Ammon's horn (tissue), 1 donor: ENCODE data around the gene IL11.
A peak's percentile ranks its signal among the peaks of the same experiment; 100 is the strongest.

ENCODE experiments used
- DNase-seq: peaks from one replicate; pipeline ENCODE4 v3.0.0-alpha.2; 2016; ENCODE audit warnings: low spot score

IL11 gene

DNA sequence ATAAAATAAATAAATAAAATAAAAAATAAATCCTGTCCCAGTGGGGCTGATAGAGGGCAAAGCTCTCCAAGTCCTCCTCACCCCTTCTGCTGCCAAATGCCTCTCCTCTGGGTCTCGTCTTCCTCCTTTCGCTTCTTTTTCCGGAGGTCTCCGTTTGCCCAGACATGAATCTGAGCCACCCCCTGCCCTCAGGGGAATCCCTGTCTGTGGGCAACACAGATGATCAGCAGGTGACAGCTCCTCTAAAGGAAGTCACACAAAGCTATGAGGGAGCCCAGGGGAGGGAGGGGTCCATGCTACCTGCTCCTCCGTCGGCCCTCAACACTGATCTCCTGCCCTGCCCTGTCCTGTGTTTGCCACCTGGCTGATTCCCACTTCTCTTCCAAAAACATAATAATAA, 45.6 kb downstream of the IL11 start:
- DNase-seq: no peak

DNA sequence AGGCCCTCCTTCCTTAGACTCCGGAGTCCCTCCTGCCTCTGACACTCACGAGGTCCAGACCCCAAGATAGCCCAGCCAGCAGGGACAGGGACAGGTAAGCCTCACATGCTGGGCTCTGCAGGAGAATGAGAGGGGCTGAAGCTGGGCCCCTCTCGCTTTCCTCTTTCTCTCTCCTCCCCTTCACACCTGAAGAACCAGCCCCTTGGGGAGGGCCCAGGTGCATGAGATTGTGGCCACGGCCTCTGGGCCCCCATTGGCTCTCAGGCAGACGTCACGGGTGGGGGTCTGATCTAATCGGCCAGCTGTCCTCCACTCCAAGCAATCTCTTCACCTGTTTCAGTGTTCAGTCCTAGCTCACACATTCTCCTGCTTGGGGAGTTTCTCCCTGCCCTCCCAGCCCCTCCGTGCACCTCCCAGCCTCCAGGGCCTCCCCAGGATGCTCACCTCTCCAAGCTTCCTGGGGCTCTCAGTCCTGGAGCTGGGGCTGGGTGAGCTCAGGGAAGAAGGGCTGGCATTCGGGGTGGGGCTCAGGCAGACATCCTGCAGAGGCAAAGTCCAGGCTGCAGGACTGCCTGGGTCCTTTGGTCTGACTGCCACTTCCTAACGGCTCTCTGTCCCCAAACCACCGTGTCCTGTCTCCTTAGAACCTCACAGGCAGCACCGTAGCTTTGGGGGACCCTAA, 47.9 kb downstream of the IL11 start:
- DNase-seq: no peak

DNA sequence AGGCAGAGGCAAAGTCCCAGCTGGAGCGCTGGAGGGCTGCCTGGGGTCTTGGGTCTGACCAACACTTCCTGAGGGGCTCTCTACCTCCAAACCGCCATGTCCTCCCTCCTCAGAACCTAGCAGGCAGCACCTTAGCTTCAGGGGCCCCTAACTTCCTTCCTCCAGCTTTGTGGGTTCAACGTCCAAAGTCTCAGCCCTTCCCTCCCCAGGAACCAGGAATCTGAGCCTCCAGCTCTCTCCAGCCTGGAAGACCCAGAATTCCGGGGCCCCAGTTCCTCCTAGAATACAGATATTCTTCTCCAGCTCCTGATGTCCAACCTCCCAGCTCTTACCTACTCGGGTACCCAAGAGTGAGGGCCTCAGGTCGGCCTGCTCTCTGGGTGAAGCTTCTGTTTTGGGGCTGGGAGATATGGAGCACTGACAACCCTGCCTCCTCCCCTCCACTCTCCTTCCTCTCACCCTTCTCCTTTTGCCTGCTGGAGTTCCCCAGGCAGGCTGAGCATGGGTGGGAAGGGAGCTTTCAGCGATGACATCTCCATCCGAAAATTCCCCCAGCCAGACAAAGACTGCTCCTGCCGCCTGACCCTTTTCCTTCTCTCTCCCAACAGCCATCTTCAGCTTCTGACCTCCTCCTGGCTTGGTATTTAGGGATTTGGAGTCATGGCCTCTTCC, 48.7 kb downstream of the IL11 start:
- DNase-seq: no peak

DNA sequence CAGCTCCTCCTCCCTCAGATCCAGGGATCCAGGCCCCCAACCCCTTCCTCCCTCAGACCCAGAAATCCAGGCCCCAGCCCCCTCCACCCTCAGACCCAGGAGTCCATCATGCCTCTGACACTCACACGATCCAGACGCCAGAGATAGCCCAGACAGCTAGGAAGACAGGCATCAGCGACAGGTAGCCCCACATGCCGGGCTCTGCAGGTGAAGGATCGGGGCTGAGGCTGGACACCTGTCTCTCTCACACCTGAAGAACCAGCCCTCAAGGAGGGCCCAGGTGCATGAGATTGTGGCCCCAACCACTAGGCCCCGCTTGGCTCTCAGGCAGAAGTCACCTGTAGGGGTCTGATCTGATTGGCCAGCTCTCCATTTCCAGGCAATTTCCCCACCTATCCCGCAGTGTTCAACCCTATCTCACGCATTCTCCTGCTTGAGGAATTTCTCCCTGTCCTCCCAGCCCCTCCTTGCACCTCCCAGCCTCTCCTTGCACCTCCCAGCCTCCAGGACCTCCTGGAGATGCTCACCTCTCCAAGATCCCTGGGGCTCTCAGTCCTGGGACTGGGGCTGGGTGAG, 49.3 kb downstream of the IL11 start:
- DNase-seq: no peak

DNA sequence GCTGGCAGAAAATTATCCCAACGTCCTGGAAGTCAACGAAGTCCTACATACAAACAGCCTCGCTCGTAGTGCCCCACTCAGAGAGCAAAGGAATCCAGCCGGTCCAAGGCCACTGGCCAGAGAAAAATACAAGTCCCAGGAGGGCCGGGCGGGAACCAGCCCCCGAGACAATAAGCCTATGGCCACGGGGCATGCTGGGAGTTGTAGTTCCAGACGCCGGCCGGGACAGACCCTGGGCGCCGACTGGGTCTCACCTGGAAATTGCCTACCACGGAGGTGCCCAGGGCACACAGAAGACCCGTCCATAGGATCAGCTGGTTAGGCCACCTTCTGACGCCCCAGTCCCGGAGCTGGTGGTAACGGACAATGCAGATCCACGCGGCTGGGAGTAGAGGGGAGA, 50.5 kb downstream of the IL11 start:
- DNase-seq: peak; percentile 30

DNA sequence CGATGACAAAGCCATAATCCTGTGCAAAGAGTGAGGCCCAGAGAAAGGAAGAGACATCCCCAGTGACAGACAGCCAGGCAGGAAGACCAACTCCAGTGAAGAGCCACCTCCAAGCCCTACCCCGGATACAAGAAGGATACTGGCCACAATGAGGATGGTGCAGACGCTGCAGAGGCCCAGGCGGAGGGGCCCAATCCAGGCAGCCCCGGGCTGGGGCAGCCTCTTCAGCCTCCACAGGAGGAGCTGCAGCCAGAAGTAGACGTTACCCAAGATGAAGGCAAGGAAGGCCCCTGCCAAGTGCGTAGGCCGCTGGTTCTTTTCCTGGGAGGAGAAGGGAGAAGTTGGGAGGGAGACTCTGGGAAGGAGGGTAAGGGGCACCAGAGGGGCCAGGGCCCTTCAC, 53.6 kb downstream of the IL11 start:
- DNase-seq: no peak

DNA sequence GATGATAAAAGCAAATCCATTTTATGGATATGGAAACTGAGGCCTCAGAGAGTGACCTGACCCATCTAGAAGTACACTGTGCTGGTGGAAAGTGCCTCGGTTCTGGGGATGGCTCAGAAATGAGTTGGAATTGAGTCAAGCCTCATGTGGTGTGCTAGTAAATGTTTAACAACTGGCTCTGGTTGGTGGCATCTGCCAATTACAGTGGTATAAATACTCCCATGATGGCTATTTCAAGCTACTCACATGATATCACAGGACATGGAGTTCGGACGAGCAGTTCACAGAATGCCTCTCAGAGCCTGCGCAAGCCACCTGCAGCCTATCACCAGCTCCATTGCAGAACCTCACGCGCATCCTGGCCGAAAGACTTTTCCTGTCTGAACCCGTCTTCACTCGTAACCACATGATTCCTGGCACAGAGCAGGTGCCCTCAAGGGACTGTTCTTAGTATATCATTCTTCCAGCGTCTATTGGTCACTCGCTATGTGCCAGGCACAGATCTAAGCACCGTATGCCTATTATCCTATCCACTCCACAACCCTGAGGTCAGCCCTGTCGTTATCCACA, 54.2 kb downstream of the IL11 start:
- DNase-seq: no peak

DNA sequence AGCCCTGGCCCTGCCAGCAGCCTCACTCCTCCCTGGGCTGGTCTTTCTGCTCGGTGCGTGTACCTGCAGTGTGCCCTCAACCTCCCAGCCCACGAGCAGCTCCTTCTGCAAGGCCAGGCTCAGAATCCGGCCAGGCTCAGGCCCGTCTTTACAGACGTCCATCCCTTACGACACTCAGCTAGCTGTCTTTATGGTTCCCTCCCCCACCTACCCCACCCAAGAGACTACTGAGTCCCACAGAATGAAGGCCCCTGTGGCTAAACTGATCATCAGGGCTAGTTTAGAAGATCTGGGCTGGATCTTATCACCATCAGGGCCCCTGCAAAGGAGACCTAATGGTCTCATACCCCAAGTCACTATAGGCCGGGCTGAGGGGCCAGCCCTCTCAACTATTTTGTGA, 55.9 kb downstream of the IL11 start:
- DNase-seq: no peak
